Smooth muscle cell of the pulmonary artery (primary cell): ENCODE measurements around the gene CD93. TPM values are rescaled to one million over a fixed set of nuclear protein-coding genes. Genes with fewer than 3 reads are reported as not detected.

Experiments used
- total RNA-seq: library from RNA; depleted of rRNA; stranded (reverse); fragments of >200 nt; gene quantifications from 2 replicates; pipeline ENCODE4 v1.2.3, GENCODE V29; 2014

Gene CD93, protein sequence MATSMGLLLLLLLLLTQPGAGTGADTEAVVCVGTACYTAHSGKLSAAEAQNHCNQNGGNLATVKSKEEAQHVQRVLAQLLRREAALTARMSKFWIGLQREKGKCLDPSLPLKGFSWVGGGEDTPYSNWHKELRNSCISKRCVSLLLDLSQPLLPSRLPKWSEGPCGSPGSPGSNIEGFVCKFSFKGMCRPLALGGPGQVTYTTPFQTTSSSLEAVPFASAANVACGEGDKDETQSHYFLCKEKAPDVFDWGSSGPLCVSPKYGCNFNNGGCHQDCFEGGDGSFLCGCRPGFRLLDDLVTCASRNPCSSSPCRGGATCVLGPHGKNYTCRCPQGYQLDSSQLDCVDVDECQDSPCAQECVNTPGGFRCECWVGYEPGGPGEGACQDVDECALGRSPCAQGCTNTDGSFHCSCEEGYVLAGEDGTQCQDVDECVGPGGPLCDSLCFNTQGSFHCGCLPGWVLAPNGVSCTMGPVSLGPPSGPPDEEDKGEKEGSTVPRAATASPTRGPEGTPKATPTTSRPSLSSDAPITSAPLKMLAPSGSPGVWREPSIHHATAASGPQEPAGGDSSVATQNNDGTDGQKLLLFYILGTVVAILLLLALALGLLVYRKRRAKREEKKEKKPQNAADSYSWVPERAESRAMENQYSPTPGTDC
- 0.63 and 1.6 TPM in 2 replicates for total RNA-seq

GRCh38 chr20:23086056-23086566, at the start of gene CD93:
Gene CD93 (minus strand): TSS chr20:23086324. CDS start chr20:23086192, 132 bp downstream.

DNA sequence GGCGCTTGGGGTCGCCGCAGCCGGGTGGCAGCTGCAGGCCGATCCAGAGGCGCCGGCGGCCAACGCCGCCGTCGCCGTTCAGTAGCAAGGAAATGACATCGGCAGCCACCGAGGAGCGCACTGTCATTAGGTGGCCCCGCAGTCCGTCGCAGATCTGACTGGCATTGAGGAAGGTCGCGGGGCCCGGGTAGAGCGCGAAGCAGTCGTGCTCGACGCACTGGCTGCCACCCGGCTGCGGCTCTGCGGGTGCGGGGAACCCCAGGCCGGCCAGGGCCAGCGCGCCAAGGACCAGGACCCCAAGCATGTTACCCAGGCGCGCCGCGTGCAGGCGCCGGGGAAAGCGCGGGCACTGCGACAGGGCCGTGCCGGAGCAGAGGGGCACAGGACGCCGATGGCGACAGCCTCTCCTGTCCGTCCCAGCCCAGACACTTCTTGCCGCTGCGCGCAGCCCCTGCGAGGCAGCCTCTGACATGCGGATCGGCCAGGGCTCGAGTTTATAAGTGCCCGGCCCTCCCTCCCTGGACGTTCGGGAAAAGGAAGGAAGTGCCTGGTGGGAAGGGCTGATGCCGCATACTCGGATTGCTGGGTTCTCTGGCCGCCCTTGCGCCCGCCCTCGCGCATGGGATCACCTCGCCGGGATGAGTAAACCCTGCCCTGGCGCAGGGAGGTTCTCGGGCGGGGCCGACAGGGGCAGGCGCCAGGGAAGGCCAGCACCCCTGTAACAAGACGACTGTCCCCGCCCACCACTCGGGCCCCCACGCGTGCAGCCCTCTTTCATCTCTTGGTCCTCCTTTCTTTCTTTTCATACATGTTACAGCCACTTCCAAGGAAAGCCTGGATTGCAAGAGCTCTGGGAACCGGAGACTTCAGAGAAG, 36.7 kb downstream of the CD93 start, which contains the start of gene THBD:
Gene THBD, minus strand, starts transcription at position 472 of the 875 bp plus-strand sequence. Its CDS starts 168 bp downstream, at position 304.

DNA sequence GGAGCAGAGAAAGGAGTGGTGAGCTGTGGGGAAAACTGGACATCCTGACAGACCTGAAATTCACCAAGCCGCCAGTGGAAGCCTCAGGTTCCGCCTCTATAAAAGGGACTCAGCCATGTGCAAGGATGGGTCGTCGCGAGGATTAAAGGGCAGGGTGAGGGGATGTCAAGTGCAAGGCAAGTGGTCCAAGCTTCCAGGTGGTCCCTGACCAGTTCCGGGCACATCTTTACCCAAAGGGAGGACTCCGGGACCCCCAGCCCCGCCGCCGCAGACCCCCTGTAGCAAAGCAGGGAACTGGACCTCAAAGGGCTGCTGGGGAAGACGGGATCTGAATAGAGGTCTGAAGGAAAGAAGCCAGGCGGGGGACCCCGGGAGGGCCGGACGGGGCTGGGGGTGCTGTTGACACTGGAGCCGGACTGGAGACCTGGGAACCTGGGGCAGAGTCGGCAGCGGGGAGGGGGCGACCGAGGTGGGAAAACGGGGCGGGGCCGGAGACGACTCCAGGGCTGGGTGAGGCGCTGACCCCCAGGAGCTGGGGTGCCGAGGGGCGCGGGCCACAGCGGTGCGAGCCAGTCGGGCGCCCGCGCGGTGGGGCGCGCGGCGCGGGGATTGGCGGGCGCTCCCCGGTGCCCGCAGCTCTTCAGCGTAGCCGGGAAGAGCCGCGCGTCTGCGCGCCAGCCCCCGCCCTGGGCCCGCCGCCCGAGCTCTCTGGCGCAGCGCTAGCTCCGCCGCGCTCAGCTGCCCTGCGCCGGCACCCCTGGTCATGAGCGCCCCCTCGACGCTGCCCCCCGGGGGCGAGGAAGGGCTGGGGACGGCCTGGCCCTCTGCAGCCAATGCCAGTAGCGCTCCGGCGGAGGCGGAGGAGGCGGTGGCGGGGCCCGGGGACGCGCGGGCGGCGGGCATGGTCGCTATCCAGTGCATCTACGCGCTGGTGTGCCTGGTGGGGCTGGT, 51.1 kb downstream of the CD93 start, which contains the start of gene SSTR4:
Gene SSTR4, plus strand, starts transcription at position 592 of the 951 bp plus-strand sequence. Its CDS starts 172 bp downstream, at position 764.

Other genes starting within 250 kb of the CD93 start
- gene SSTR4, start 51.0 kb downstream of the CD93 start, total RNA-seq = 0.07 TPM in 1 of 2 replicates, not detected in the other
- gene THBD, start 36.7 kb downstream of the CD93 start, total RNA-seq = 21.1 and 52.5 TPM in 2 replicates